HEK293 (cell line): Measurements from ENCODE around the gene KLHL22.
"Not testable (repeated sequence)": the region's sequence is repeated elsewhere in the genome, so short reads cannot be mapped to it uniquely, and the experiment has no call there.

ENCODE experiments used
- CTCF ChIP-seq: fragments of 450-650 bp; formaldehyde crosslinking; IDR thresholded peaks from 2 replicates; pipeline ENCODE4 v1.5.1; 2016; ENCODE audit warnings: missing biosample characterization, missing genetic modification characterization
- ELK4 ChIP-seq: IDR thresholded peaks from 2 replicates; pipeline ENCODE4 v1.6.1; 2011; ENCODE audit warnings: mild to moderate bottlenecking, low read depth, low read length, borderline replicate concordance
- KLF10 ChIP-seq: fragments of 450-650 bp; IDR thresholded peaks from 2 replicates; pipeline ENCODE4 v1.5.1; 2018; ENCODE audit warnings: missing biosample characterization, mild to moderate bottlenecking, missing genetic modification characterization
- TCF7L2 ChIP-seq: IDR thresholded peaks from 2 replicates; pipeline ENCODE4 v1.6.1; 2011; ENCODE audit warnings: low read depth, mild to moderate bottlenecking, inconsistent platforms, low read length, moderate library complexity, borderline replicate concordance
- ZBTB1 ChIP-seq: fragments of 450-650 bp; formaldehyde crosslinking; IDR thresholded peaks from 2 replicates; pipeline ENCODE4 v1.5.1; 2016; ENCODE audit warnings: missing biosample characterization, missing genetic modification characterization
- ZNF157 ChIP-seq: fragments of 450-650 bp; formaldehyde crosslinking; IDR thresholded peaks from 2 replicates; pipeline ENCODE4 v1.5.1; 2016; ENCODE audit warnings: missing biosample characterization, missing genetic modification characterization

- not testable (repeated sequence) for TF ChIP-seq ZBTB1 (tag by site-specific recombination); TCF7L2; ZNF157; CTCF (tag by site-specific recombination); ELK4; KLF10
These were observed 20.0 kb downstream of the KLHL22 start for GRCh38 chr22:20475569-20475968.
